Measurements from ENCODE around the gene CDK19. TPM values are rescaled to one million over a fixed set of nuclear protein-coding genes. Genes with fewer than 3 reads are reported as not detected.

CDK19 gene
- total RNA-seq, 6 experiments from 2014 or later, result 18.6 to 22.4 (median 20.0) TPM

GRCh38 chr6:110617057-110617456 is 198.2 kb downstream of the CDK19 start:
- Mint-ChIP-seq H3K27me3 (ENCODE audit: insufficient read depth) (no peaks in the 10 kb centered on the region; the same call in 1 of the 2 replicates), H3K4me3 (no peak overlapping the region), H3K4me1 (ENCODE audit: low read depth) (peaks cover 19% of the 10 kb centered on the region), H3K36me3 (ENCODE audit: low read depth) (peaks cover 12% of the 10 kb centered on the region), H3K27ac (no peak overlapping the region), H3K9me3 (no peaks in the 10 kb centered on the region)
- no peak for DNase-seq
- TF ChIP-seq CTCF (IDR thresholded peaks at IDR 0.05), result no peak

GRCh38 chr6:110615722-110616121 is 199.5 kb downstream of the CDK19 start:
- no peak overlapping the region for H3K4me3 Mint-ChIP-seq
- H3K27ac Mint-ChIP-seq, result no peak overlapping the region
- no peaks in the 10 kb centered on the region; the same call in 1 of the 2 replicates for H3K27me3 Mint-ChIP-seq (ENCODE audit: insufficient read depth)
- no peak for TF ChIP-seq CTCF (IDR thresholded peaks at IDR 0.05)
- H3K9me3 Mint-ChIP-seq, result no peaks in the 10 kb centered on the region
- peaks cover 12% of the 10 kb centered on the region for H3K36me3 Mint-ChIP-seq (ENCODE audit: low read depth)
- H3K4me1 Mint-ChIP-seq (ENCODE audit: low read depth), result peaks cover 19% of the 10 kb centered on the region
- no peak for DNase-seq

GRCh38 chr6:110614586-110614985 is 200.7 kb downstream of the CDK19 start:
- peaks cover 18% of the 10 kb centered on the region for H3K4me1 Mint-ChIP-seq (ENCODE audit: low read depth)
- no peak for TF ChIP-seq CTCF (IDR thresholded peaks at IDR 0.05)
- DNase-seq, result no peak
- H3K4me3 Mint-ChIP-seq, result no peak overlapping the region
- H3K27ac Mint-ChIP-seq, result peak overlapping the region; percentile 37
- H3K9me3 Mint-ChIP-seq, result no peaks in the 10 kb centered on the region
- H3K36me3 Mint-ChIP-seq (ENCODE audit: low read depth), result peaks cover 12% of the 10 kb centered on the region
- H3K27me3 Mint-ChIP-seq (ENCODE audit: insufficient read depth), result no peaks in the 10 kb centered on the region

GRCh38 chr6:110614106-110614505 is 201.2 kb downstream of the CDK19 start:
- Mint-ChIP-seq H3K36me3 (ENCODE audit: low read depth) (peaks cover 12% of the 10 kb centered on the region), H3K27me3 (ENCODE audit: insufficient read depth) (no peaks in the 10 kb centered on the region), H3K9me3 (no peaks in the 10 kb centered on the region), H3K27ac (peak overlapping the region; percentile 37), H3K4me1 (ENCODE audit: low read depth) (peaks cover 14% of the 10 kb centered on the region), H3K4me3 (no peak overlapping the region)
- TF ChIP-seq CTCF (IDR thresholded peaks at IDR 0.05), result no peak
- no peak for DNase-seq

- peaks cover 12% of the 10 kb centered on the region for H3K36me3 Mint-ChIP-seq (ENCODE audit: low read depth)
- H3K4me3 Mint-ChIP-seq, result no peak overlapping the region
- DNase-seq, result no peak
- H3K9me3 Mint-ChIP-seq, result no peaks in the 10 kb centered on the region
- H3K27ac Mint-ChIP-seq, result no peak overlapping the region
- peaks cover 6% of the 10 kb centered on the region for H3K4me1 Mint-ChIP-seq (ENCODE audit: low read depth)
- H3K27me3 Mint-ChIP-seq (ENCODE audit: insufficient read depth), result no peaks in the 10 kb centered on the region
- TF ChIP-seq CTCF (IDR thresholded peaks at IDR 0.05), result no peak
These were observed 201.9 kb downstream of the CDK19 start for GRCh38 chr6:110613356-110613755.

GRCh38 chr6:110612298-110612697 is 203.0 kb downstream of the CDK19 start:
- Mint-ChIP-seq H3K27ac (no peak overlapping the region), H3K4me1 (ENCODE audit: low read depth) (peaks cover 6% of the 10 kb centered on the region; the same call in 1 of the 2 replicates), H3K4me3 (no peak overlapping the region), H3K36me3 (ENCODE audit: low read depth) (peaks cover 12% of the 10 kb centered on the region), H3K27me3 (ENCODE audit: insufficient read depth) (no peaks in the 10 kb centered on the region), H3K9me3 (no peaks in the 10 kb centered on the region)
- no peak for DNase-seq
- TF ChIP-seq CTCF (IDR thresholded peaks at IDR 0.05), result no peak
